GM12878 (cell line): ENCODE measurements around the gene EYS. TPM values are rescaled to one million over a fixed set of nuclear protein-coding genes. Genes with fewer than 3 reads are reported as not detected.

Experiments
- ATAC-seq: fragments of 200-7000 bp; cut with Tn5 transposase; 3 replicates; pipeline ENCODE4 v1.9.1; 2020; ENCODE audit warnings: mild to moderate bottlenecking, moderate library complexity
- BruUV-seq: library from RNA; stranded (reverse); fragments of 400-500 nt; replicated peaks from 2 replicates; lab custom pipeline; 2021; lab: Mats Ljungman, UMichigan
- CTCF ChIA-PET: fragments of 300-600 bp; sonication (Branson Sonifier 250); formaldehyde crosslinking; extraction: SDS; loops from one replicate; lab custom pipeline; 2021; ENCODE audit warnings: inconsistent platforms; lab: Yijun Ruan, JAX
- POLR2A ChIA-PET: fragments of 350-600 bp; formaldehyde crosslinking; extraction: SDS; loops from one replicate; lab custom pipeline; 2021; ENCODE audit warnings: inconsistent platforms; lab: Charles Lee
- RAD21 ChIA-PET: fragments of 300-600 bp; sonication (Branson Sonifier 250); formaldehyde crosslinking; loops from one replicate; lab custom pipeline; 2023; ENCODE audit warnings: antibody characterized with exemption; ENCODE audit not compliant: unreplicated experiment; lab: Charles Lee
- SMC1A ChIA-PET: fragments of 300-600 bp; sonication (Branson Sonifier 250); formaldehyde crosslinking; loops from one replicate; lab custom pipeline; 2023; ENCODE audit not compliant: unreplicated experiment, uncharacterized antibody; lab: Charles Lee
- DNase-seq: peaks from one replicate; pipeline ENCODE4 v3.0.0-alpha.2; 2011; ENCODE audit warnings: low read depth, low spot score
- FAIRE-seq: peaks from 3 replicates; lab custom pipeline; 2011; peaks lifted over from hg19 to GRCh38; lab: Jason Lieb, UNC
- H2AFZ ChIP-seq: 2 replicates; pipeline ENCODE4 v1.6.0; 2011; ENCODE audit warnings: low read depth, low read length, control low read depth; ENCODE audit not compliant: control insufficient read depth
- H3K27ac ChIP-seq: 2 replicates; pipeline ENCODE4 v1.5.1; 2011; ENCODE audit warnings: control low read depth; ENCODE audit not compliant: control insufficient read depth, insufficient read depth
- H3K27me3 ChIP-seq, 2 experiments: replicated peaks in 1 of 2; 2 replicates each; pipeline versions ENCODE4 v1.6.0 to v1.6.1; 2011; ENCODE audit warnings: low read length in 1 of 2; ENCODE audit not compliant: control insufficient read depth in 2 of 2, insufficient read depth in 2 of 2
- H3K36me3 ChIP-seq, 2 experiments: 2 replicates each; pipeline ENCODE4 v1.5.1; 2011; ENCODE audit warnings: low read length in 1 of 2; ENCODE audit not compliant: control insufficient read depth in 2 of 2, insufficient read depth in 2 of 2
- H3K4me1 ChIP-seq: 2 replicates; pipeline ENCODE4 v1.6.1; 2011; ENCODE audit warnings: mild to moderate bottlenecking, low read length, moderate library complexity, mixed read lengths; ENCODE audit not compliant: control insufficient read depth, insufficient read depth
- H3K4me2 ChIP-seq: 2 replicates; pipeline ENCODE4 v1.6.0; 2011; ENCODE audit warnings: control low read depth; ENCODE audit not compliant: control insufficient read depth, insufficient read depth
- H3K4me3 ChIP-seq: fragments of 200-600 bp; sonication (generic); 2 replicates; pipeline ENCODE4 v1.5.1; 2016
- H3K79me2 ChIP-seq: 2 replicates; pipeline ENCODE4 v1.6.0; 2011; ENCODE audit warnings: low read length; ENCODE audit not compliant: control insufficient read depth, insufficient read depth
- H3K9ac ChIP-seq: 2 replicates; pipeline ENCODE4 v1.8.0; 2011; ENCODE audit warnings: low read length, control low read depth, mixed read lengths; ENCODE audit not compliant: control insufficient read depth, insufficient read depth
- H3K9me3 ChIP-seq: replicated peaks from 3 replicates; pipeline ENCODE4 v1.5.1; 2011; ENCODE audit warnings: mild to moderate bottlenecking, low read length; ENCODE audit not compliant: control insufficient read depth, insufficient read depth
- H4K20me1 ChIP-seq: 2 replicates; pipeline ENCODE4 v1.6.0; 2011; ENCODE audit not compliant: control insufficient read depth, insufficient read depth
- ATF3 ChIP-seq: IDR thresholded peaks from 2 replicates; pipeline ENCODE4 v1.6.1; 2011; ENCODE audit warnings: low read depth, mild to moderate bottlenecking, low read length, moderate library complexity, borderline replicate concordance; ENCODE audit errors: extremely low read depth
- CREB1 ChIP-seq: IDR thresholded peaks from 2 replicates; pipeline ENCODE4 v1.6.1; 2012; ENCODE audit warnings: low read depth, mild to moderate bottlenecking, inconsistent platforms
- CREM ChIP-seq: IDR thresholded peaks from 2 replicates; pipeline ENCODE4 v1.6.1; 2014; ENCODE audit warnings: antibody characterized with exemption, low read depth
- CUX1 ChIP-seq: IDR thresholded peaks from 2 replicates; pipeline ENCODE4 v1.6.1; 2012; ENCODE audit warnings: improper control_type of control experiment, low read depth, low read length; ENCODE audit not compliant: insufficient replicate concordance
- MXI1 ChIP-seq: fragments of 150-350 bp; IDR thresholded peaks from 2 replicates; pipeline ENCODE4 v1.6.1; 2011; ENCODE audit warnings: low read depth, mild to moderate bottlenecking, inconsistent platforms, low read length, improper control_type of control experiment
- NFXL1 ChIP-seq: fragments of 450-650 bp; IDR thresholded peaks from 2 replicates; pipeline ENCODE4 v1.6.1; 2017; ENCODE audit warnings: antibody characterized with exemption, mild to moderate bottlenecking, borderline replicate concordance
- RCOR1 ChIP-seq: conservative IDR thresholded peaks from 2 replicates; pipeline ENCODE4 v1.6.1; 2012; ENCODE audit warnings: low read depth, low read length, improper control_type of control experiment
- RUNX3 ChIP-seq: IDR thresholded peaks from 2 replicates; pipeline ENCODE4 v1.6.1; 2012; ENCODE audit warnings: low read length, inconsistent platforms
- STAT3 ChIP-seq: IDR thresholded peaks from 2 replicates; pipeline ENCODE4 v1.6.1; 2011; ENCODE audit warnings: low read depth, low read length, improper control_type of control experiment
- ZNF384 ChIP-seq: IDR thresholded peaks from 2 replicates; pipeline ENCODE4 v1.6.1; 2012; ENCODE audit warnings: low read depth, mild to moderate bottlenecking, low read length, improper control_type of control experiment, borderline replicate concordance
- WGBS: methylation state at CpG from one replicate; pipeline ENCODE4 v1.1.6; 2016; ENCODE audit warnings: low lambda C conversion rate; ENCODE audit not compliant: insufficient replicate concordance, insufficient coverage; ENCODE audit errors: missing lambda C conversion rate; 5-methylcytosine and 5-hydroxymethylcytosine counted together
- in situ Hi-C: fragments of 300-500 bp; cut with MboI; formaldehyde crosslinking; loops from 9 replicates; pipeline ENCODE4 v1.14.3; 2018; ENCODE audit warnings: mixed read lengths
- intact Hi-C: fragments of 100-400 bp; cut with micrococcal nuclease; formaldehyde crosslinking; loops from one replicate; pipeline ENCODE4 v1.14.2; 2022; ENCODE audit not compliant: unreplicated experiment
- polyA plus RNA-seq, 11 experiments: library from polyadenylated mRNA; depleted of rRNA in 4 of 11; unstranded in 6 of 11; stranded (reverse) in 5 of 11; fragments of >200 nt; fragmentation: Nextera tagmentation in 4 of 11; fragmentation: Illumina TruSeq in 1 of 11; extraction: Ambion mirVana in 4 of 11; extraction: Trizol in 1 of 11; gene quantifications; 1 replicate in 1 of 11; 2 replicates in 10 of 11; pipeline versions ENCODE4 v1.2.1 to v1.2.3, GENCODE V29; 2011 to 2016; ENCODE audit warnings: inconsistent platforms in 2 of 11, missing spikeins in 2 of 11, low read depth in 1 of 11
- total RNA-seq, 4 experiments: library from RNA; depleted of rRNA in 3 of 4; stranded (reverse); fragments of >200 nt in 3 of 4; fragmentation: Illumina TruSeq in 1 of 4; extraction: Trizol in 1 of 4; gene quantifications; 2 replicates each; pipeline versions ENCODE4 v1.2.1 to v1.2.3, GENCODE V29; 2013 to 2021

EYS gene
- total and polyA plus RNA-seq, 10 of the 15 experiments (the other 5 are each of a cell fraction or from before 2014, with no cell fraction given): under 0.01 to 0.14 (median 0.02) TPM; not detected in 1

DNA sequence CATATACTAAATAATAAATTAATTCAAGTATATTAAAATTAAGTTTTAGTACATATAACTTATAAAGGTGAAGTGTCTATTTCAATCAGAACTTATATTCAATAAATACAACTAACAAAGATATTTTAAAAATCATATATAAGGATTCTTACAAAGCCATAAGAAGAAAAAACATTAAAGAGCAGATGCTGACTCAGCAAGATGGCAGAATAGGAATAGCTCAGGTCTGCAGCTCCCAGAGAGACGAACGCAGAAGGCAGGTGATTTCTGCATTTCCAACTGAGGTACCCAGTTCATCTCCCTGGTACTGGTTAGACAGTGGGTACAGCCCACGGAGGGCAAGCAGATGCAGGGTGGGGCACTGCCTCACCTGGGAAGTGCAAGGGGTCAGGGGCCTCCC is 811.1 kb downstream of the EYS start:
- Histone ChIP-seq H3K4me2 (no peak overlapping the region), H3K27me3 (no peaks in the 10 kb centered on the region), H3K4me1 (no peaks in the 10 kb centered on the region), H3K79me2 (no peaks in the 10 kb centered on the region), H3K4me3 (no peak overlapping the region), H3K36me3 (no peaks in the 10 kb centered on the region), H3K9me3 (no peaks in the 10 kb centered on the region), H2AFZ (no peak overlapping the region), H4K20me1 (no peaks in the 10 kb centered on the region), H3K9ac (no peak overlapping the region), H3K27ac (no peak overlapping the region)
- SMC1A ChIA-PET: no interaction called here
- POLR2A ChIA-PET: no interaction called here
- no TSS peak for BruUV-seq
- FAIRE-seq: no peak
- in situ Hi-C loops: no loop called here
- no peak for ATAC-seq
- no peak for DNase-seq
- RAD21 ChIA-PET: no interaction called here
- CTCF ChIA-PET: no interaction called here
- intact Hi-C loops: no loop called here
- TF ChIP-seq MXI1: no peak
- TF ChIP-seq ZNF384: no peak
- no peak for TF ChIP-seq STAT3
- TF ChIP-seq CREB1: no peak
- TF ChIP-seq RUNX3: no peak
- no peak for TF ChIP-seq RCOR1
- no peak for TF ChIP-seq CREM
- TF ChIP-seq NFXL1: no peak
- no peak for TF ChIP-seq CUX1
- no peak for TF ChIP-seq ATF3
- TF ChIP-seq, all 136 proteins: peak for 0
- WGBS: 0% methylated on average over 3 of the region's 3 CpGs
